Hippocampal formation (tissue), 2 donors: Measurements from ENCODE around the gene APOLD1.
A peak's percentile ranks its signal among the peaks of the same experiment; 100 is the strongest.
"Not testable (repeated sequence)": the region's sequence is repeated elsewhere in the genome, so short reads cannot be mapped to it uniquely, and the experiment has no call there.

Experiments used
- DNase-seq, 2 donors: peaks; one replicate each; lab custom pipeline; 2025; lab: John Stamatoyannopoulos, UW

APOLD1 gene

DNA sequence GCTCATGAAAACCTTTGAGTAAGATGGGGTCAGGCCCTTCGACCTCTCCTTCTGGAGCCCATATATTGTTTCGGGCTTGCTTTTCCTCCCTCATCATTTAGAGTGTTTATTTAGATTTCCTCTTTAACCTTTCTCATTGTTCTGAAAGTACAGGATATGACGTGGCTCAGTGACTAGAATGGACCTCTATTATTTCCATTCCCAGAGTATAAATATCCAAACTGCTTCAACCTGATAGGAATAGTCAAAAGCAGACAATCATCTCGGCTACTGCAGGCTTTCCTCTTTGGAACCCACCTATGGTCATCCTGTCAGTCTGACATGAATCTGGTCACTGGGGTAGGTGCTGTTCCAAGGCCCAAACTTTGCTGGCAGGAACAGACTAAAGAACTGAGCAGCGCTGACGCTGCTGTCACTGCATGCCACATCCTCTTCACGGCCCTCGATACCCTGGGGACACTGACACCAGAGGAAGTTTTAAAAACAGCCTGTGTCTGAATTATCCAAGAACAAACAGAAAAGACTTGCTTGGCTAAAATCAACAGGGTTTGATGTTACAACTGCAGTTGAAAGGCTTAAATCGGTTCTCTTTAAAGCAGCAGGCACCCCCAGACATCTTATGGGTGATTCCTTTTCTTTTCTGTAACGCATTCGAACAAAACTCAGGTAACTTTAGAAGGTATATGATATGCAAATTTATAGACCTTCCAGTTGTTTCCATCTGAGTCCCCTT is 22.7 kb downstream of the APOLD1 start:
- DNase-seq: peak in 1 of 2 donors; percentile 11

DNA sequence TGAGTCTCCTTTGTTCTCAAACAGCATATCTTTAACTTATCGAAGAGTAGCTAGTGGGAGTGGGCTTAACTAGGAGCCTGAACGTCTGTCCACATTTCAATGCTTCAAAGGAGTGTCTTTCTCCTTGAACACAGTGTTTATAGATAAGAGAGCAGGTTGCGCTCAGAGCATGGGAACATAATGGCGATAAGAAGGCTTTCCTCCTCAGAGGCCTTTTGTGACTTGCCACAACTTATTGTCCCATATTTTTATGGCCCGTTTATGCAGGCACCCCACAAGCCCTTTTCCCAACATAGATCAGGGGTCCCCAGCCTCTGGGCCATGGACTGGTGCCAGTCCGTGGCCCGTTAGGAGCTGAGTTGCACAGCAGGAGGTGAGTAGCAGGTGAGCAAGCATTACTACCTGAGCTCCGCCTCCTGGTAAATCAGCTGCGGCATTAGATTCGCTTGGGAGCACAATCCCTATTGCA is 25.1 kb downstream of the APOLD1 start:
- DNase-seq: no peak

DNA sequence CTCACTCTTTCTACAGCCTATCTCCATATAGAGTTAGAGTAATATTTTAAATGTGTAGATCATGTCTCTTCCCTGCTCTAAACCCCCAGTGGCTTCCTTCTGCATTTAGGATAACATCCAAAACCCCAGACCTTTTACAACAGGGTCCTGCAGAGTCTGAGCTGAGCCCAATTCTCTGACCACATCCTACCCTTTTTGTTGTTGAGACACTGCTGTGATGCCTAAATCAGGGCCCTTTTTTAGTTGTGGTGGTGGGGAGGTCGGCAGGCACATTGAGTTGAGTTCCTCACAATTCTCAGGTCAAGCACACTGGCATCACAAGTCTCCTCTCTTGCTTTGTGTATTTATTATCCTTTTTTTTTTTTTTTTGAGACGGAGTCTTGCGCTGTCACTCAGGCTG is 25.9 kb downstream of the APOLD1 start:
- no peak for DNase-seq

DNA sequence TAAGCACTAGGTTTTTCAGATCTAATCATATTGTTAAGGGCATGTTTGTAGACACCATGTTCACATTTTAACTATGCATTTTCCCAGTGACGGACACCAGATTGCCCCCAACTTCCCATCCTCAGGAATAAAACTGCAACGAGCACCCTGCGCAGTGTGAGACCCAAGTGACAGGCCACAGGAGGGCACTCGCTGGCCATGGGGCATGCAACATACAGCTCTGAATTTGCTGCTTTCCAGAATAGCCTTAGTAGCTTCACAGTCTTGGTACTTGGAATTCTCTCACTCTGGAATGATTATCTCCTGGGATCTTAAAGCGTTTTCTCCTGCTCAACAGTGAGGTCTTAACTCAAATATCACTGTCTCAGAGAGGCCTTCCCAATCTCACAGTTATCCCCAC is 26.7 kb downstream of the APOLD1 start:
- DNase-seq: no peak

DNA sequence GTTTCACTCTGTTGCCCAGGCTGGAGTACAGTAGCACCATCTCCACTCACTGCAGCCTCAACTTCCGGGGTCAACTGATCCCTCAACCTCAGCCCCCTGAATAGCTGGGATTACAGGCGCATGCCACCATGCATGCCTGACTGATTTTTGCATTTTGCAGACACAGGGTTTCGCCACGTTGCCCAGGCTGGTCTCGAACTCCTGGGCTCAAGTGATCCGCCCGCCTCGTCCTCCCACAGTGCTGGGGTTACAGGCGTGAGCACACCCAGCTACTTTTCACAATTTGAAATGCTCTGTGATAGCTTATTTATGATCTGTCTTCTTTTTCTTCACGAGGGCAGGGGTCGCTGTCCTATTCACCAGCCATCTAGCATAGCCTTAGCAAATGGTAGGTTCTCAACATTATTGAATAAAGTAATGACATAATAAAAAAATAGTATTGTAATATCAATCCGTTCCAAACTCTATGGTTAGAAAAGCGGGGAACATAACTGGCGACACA is 27.2 kb downstream of the APOLD1 start:
- DNase-seq: no peak

DNA sequence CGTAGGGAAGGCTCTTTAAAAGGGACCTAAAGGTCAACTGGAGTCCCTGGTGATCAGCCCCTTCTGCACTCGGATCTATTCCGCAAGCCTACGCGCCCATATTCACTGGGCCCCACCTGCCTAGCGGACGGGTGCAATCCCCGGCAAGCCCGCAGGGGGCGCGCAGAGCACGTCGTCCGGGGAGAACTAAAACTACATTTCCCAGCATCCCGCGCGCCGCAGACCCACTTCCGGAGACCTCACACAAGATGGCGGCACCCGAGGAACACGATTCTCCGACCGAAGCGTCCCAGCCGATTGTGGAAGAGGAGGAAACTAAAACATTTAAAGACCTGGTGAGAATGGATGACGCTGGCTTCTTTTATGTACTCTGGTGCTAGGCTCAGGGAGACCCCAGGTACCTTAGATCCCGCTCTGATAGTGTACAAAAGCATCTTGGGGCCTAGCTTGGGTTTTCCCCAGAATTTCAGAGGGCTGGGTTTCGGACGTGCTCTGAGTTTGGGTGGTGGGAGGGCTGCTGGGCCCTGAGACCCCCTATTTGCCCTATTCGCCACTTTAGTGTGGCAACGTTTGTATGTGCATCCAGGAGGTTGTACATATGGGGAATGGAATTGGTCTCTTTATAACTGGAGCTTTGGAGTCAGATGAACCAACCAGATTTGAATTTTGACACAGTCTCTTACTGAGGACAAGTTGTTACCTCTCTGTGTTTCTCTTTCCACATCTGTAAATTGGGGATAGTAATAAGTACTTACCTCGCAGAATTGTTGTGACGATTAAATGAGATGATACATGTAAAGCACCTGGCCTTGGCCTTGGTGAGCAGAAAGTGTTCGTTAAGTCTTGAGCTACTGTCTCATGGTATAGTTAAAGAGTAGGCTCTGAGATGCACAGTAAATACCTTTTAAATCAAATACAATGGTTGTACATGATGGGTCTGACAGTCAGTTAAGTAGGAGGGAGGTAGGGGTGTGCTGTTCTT is 28.0 kb downstream of the APOLD1 start, which contains the start of gene DDX47:
TSS of gene DDX47 (plus strand) at position 227 of the 982 bp plus-strand sequence. CDS start at position 249, 22 bp downstream.
- peak; percentile 82 to 90 for DNase-seq

DNA sequence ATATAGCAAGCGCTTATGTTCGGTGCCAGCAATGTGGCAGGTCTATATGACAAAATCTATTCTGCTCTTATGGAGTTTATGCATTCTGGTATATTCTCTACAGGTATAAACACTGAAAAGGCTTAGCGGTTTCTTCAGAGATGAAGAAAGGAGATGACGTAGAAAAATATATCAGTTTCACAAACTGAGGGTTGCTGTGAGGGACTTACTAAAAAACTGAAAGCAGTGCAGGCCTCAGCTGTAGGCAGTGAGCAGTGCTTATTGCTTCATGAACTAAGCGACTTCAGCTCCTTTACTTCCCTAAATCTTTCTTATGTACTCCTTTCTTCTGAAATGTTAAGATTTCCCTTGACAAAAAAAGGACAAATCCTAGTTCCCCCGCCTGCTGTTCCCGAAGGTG is 32.2 kb downstream of the APOLD1 start:
- DNase-seq: no peak

DNA sequence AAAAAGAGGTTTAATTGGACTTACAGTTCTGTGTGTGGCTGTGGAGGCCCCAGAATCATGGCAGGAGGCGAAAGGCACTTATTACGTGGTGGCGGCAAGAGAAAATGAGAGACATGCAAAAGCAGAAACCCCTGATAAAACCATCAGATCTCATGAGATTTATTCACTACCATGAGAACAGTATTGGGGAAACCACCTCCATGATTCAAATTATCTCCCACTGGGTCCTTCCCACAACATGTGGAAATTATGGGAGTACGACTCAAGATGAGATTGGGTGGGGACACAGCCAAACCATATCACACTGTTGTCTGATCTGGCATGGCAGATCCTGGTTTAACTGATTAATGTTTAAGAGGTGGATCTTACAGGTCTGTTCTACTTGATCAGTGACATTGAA is 33.2 kb downstream of the APOLD1 start:
- DNase-seq: no peak

DNA sequence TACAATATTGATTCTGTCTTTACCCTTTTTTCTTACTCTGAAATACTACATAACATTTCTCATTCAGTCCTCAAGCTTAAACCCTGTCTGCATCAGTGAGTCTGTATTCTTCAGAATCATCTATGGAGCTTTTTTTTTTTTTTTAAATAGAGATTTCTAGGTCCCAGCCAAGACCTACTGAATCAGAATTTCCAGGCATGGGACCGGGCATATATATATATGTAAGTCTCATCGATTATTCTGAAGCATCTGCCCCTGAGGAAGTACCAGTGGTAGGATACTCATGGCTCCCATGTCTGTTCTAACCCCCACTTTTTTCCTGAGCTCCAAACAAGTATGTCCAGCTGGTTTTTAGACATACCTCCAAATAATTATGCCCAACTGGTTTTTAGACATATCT is 33.8 kb downstream of the APOLD1 start:
- DNase-seq: no peak

DNA sequence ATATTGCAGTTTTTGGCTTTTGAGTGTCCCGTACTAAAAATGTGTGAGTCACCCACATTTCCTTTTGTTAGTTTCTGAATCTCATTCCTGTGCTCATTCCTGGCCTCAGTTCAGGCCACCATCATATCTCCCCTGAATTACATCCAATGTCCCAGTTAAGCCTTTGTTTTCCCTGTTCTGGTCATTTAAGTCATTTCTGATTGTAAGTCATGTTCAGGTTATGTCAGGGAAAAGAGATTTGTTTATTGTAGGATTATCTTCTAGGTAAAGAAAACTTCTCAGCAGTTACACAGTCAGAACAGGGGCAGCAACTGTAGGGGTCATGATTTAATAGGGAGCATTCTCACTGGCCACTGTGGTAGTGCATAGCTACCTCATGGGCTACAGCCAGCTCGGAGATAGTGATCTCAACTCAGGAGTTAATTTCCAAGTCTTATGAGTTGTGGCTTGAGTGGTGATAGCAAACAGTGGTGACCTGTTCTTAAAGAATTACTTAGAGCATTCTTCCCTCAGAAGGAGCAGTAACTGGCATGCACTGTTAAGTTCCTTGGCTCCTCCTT is 34.4 kb downstream of the APOLD1 start:
- DNase-seq: no peak

DNA sequence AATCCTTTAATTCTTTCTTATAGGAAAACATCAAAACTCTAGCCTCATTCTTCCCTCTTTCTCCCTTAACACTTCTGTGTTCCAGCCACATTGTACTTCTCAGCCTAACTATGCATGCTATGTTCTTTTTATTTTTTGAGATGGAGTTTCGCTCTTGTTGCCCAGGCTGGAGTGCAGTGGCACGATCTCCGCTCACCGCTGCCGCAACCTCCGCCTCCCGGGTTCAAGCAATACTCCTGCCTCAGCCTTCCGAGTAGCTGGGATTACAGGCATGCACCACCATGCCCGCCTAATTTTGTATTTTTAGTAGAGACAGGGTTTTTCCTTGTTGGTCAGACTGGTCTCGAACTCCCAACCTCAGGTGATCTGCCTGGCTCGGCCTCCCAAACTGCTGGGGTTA is 34.9 kb downstream of the APOLD1 start:
- not testable (repeated sequence) for DNase-seq

DNA sequence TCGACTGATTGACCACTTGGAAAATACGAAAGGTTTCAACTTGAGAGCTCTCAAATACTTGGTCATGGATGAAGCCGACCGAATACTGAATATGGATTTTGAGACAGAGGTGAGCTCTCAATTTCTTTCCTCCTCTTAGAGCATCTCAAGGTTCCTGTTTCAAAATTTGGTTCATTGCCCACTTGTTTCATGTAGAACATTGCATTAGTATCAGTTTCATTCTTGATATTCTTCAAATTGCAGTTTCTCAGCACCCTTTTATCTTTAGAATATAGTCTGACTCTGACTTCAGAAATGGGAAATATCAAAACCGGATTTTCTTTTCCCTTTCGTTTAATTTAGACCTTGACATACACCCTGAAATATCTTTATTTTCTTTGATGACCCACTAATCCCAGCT is 36.5 kb downstream of the APOLD1 start:
- DNase-seq: no peak

DNA sequence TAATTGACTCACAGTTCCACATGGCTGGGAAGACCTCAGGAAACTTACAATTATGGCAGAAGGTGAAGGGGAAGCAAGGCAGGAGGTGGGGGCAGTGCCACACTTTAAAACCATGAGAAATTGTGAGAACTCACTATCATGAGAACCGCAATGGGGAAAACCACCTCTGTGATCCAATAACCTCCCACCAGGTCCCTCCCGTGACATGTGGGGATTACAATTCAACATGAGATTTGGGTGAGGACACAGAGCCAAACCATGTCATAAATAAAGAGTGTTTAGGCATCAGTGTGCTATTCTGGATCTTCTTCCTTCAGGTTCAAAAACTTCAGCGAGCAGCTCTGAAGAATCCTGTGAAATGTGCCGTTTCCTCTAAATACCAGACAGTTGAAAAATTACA is 37.4 kb downstream of the APOLD1 start:
- no peak for DNase-seq

DNA sequence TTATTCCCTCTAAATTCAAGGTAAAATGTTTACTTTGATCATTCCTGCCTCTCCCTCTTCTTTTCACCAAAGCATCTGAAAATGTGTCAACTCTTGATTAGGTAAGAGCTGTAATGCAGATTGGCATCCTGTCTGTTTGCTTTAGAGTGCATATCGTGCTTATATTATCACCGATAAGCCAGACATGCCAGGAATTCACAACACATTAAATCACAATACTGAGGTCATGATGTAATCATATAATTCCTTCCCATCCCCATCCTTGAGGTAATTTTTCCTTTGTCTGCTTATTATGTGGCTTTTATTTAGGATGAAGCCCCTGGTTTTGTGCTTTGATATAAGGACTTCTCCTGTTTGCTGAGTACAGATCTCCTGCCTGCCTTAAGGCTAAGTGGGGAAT is 37.8 kb downstream of the APOLD1 start:
- no peak for DNase-seq

DNA sequence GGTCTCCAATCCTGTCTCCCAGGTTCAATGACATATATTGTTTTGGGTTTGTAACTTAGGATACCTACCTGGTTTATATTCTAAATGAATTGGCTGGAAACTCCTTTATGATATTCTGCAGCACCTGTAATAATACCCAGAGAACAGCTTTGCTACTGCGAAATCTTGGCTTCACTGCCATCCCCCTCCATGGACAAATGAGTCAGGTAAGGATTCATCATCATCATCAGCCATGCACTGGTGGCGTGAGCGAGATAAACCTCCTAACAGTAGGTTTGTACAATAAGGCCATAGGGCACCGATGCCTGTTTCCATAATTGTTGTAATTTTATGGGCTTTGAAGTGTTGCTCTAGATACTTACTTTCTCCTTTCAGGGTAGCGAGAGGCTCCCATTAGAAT is 38.4 kb downstream of the APOLD1 start:
- DNase-seq: no peak

DNA sequence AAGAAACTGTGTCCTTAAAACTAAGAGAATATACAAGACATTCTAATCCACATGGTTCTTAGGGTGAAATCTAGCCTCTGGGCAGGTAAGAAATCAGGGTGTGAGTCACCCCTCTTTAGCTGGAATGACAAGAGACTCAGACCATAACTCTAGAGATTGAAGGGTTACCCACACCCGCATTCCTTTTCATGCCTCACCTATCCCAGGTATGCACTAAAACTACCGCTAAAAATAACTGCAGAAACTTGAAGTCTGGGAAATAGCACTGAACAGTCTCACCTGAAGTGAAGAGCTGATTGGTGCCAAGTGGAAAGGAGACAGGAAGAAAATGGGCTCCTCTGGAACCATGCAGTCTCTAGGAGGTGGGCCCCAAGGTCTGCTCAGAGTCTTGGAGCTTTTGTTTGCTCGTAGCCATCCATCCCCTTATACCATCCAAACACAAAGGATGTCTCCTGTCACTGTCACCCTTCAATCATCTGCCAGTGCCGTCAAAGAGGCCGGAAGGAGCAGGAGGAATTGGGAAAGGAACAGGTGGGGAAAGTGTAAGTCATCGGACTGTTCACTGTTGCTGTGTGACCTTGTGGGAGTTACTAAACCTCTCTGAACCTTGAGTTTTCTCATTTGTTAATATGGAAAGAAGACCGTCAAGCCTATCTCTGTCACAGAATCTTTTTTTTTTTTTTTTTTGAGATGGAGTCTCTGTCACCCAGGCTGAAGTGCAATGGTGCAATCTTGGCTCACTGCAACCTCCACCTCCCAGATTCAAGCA is 50.1 kb downstream of the APOLD1 start:
- DNase-seq: no peak

DNA sequence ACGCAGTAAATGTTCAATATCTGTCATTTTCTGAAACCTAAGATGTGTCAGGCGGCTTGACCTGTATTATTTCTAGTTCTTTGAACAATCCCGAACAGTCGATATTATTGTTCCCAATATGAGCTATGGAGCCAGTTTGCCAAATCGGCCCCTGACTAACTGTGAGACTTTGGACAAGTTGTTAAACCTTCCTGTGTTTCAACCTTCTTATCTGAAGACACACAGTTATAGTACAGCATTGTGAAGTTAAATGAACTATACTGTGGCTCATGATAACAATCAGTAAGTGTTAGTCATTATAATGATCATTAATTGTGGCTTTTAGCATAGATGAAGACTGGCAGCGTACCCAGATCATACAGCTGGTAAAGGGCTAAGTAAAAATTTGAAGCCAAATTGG is 51.1 kb downstream of the APOLD1 start:
- DNase-seq: no peak

DNA sequence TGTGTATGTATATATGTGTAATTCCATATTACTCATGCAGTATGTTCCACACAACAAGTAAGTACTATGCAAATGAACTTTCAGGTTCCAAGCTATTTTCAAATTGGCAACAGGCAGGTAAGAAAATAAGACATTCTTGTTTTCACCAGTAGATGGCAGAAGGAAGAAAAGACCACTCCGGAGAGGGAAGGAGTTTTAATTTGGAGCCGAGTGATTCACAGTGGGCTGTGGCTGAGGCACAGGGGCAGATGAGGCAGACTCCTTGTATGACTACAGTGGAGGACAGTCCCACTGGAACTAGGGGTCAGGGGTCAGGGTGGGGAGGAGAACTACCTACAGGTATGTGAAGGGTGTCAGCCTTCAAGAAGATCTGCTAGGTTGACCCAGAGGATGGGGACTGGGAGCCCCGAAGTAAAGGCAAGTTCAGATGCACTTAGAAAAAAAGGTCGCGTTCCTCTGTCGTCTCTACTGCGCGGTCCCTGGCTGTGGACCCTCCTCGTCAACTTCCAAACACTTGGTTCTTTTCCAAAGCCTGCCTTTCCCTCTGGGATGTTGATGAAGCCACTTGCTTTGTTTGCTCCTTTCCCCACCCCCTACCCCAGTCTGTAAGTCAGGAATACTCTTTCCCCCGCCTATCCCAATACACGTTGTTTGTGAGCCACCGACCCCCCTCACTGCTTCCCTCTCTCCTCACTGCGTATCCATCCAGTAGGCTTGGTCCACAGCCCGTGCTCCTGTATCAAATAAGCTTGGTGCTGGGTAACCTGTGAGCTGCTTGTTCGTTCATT is 51.8 kb downstream of the APOLD1 start:
- DNase-seq: no peak

DNA sequence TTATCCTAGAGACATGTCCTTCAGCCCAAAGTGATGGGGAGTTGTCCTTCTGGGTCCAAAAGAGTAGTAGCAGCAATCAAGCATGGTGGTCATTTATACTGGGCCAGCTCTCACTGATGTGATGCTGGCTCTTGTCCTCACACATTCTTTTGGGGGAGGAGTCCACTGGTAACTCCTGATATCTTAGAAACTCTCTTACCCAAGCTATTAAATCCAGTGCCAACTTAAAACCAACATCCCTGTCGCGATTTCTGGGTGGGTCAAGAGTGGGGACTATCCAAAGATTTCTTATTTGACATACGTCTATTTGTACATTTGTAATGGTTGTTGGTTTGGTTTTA is 52.3 kb downstream of the APOLD1 start:
- no peak for DNase-seq

DNA sequence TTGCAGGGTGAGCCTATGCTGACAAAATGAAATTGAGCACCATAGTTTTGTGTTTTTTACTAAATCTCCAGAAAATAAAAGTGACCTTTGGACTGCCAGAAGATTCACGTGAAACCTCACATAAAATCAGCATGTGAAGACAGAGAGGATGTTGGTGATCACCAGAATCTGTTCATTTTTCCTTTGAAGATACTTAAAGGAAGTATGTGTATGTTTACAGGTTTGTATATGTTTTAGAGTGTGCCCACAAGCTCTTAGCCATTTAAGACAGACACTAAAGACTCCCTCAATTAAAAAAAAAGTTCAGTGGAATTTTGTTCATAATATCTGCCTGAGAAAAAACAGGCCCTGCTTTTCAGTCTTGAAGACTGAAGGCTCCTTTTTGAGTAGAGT is 53.5 kb downstream of the APOLD1 start:
- no peak for DNase-seq

DNA sequence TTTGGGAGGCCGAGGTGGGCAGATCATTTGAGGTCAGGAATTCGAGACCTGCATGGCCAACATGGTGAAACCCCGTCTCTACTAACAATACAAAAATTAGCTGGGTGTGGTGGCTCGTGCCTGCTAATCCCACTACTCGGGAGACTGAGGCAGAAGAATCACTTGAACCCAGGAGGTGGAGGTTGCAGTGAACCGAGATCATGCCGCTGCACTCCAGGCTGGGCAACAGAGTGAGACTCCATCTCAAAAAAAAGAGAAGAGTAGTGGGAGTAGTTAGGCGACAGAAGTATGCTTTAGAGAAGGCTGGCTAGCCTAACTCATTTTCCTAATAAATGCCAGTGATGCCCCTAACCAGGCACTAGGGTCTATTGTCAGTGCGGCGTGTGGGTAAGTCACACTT is 54.0 kb downstream of the APOLD1 start:
- not testable (repeated sequence) for DNase-seq
